Heart right ventricle (tissue), 16 donors: ENCODE measurements around the gene KIF26A. TPM values are rescaled to one million over a fixed set of nuclear protein-coding genes. Genes with fewer than 3 reads are reported as not detected.
A peak's percentile ranks its signal among the peaks of the same experiment; 100 is the strongest.
"Not testable (repeated sequence)": the region's sequence is repeated elsewhere in the genome, so short reads cannot be mapped to it uniquely, and the experiment has no call there.

Source experiments
- ATAC-seq, 8 donors: fragments of 200-7000 bp; cut with Tn5 transposase; one replicate each; pipeline ENCODE4 v1.9.1; 2020; ENCODE audit warnings: mild to moderate bottlenecking in 8 of 8, moderate library complexity in 8 of 8, moderate number of reproducible peaks in 1 of 8
- DNase-seq, 2 donors: peaks; one replicate each; pipeline ENCODE4 v3.0.0-alpha.2; 2020
- H3K27ac ChIP-seq, 10 donors: fragments of 200-600 bp; sonication (generic) in 2 of 10; one replicate each; pipeline versions ENCODE4 v1.5.0 to v1.8.0; 2020 to 2022; ENCODE audit warnings: mild to moderate bottlenecking in 3 of 10
- H3K27me3 ChIP-seq, 7 donors: fragments of 200-600 bp; one replicate each; pipeline ENCODE4 v1.8.0; 2021 to 2022; ENCODE audit warnings: mild to moderate bottlenecking in 2 of 7
- H3K36me3 ChIP-seq, 9 donors: fragments of 200-600 bp; sonication (generic) in 1 of 9; one replicate each; pipeline versions ENCODE4 v1.5.0 to v1.8.0; 2020 to 2022; ENCODE audit warnings: mild to moderate bottlenecking in 2 of 9
- H3K4me1 ChIP-seq, 9 donors: fragments of 200-600 bp; sonication (generic) in 1 of 9; one replicate each; pipeline versions ENCODE4 v1.5.0 to v1.8.0; 2020 to 2022; ENCODE audit warnings: mild to moderate bottlenecking in 4 of 9
- H3K4me3 ChIP-seq, 10 donors: fragments of 200-600 bp; sonication (generic) in 2 of 10; one replicate each; pipeline versions ENCODE4 v1.5.0 to v1.8.0; 2020 to 2022; ENCODE audit warnings: mild to moderate bottlenecking in 7 of 10, moderate library complexity in 2 of 10
- H3K9me3 ChIP-seq, 11 donors: fragments of 200-600 bp in 10 of 11; sonication (generic) in 2 of 11; one replicate each; pipeline versions ENCODE4 v1.5.0 to v1.8.0; 2013 to 2022; ENCODE audit warnings: mild to moderate bottlenecking in 2 of 11, control low read depth in 1 of 11, moderate library complexity in 1 of 11
- WGBS, 2 donors: extraction: QIAGEN DNeasy Blood & Tissue Kit; methylation state at CpG; one replicate each; pipeline ENCODE4 v1.1.7; 2013; ENCODE audit warnings: inconsistent platforms in 1 of 2; 5-methylcytosine and 5-hydroxymethylcytosine counted together
- intact Hi-C, 10 donors: fragments of 100-400 bp; cut with DNase I; formaldehyde crosslinking; loops; one replicate each; pipeline versions ENCODE4 v1.11.1 to v1.14.2; 2022
- polyA plus RNA-seq, 2 donors: library from polyadenylated mRNA; stranded (reverse); fragments of 200-250 nt; gene quantifications; one replicate each; pipeline ENCODE4 v1.2.3, GENCODE V29; 2013
- total RNA-seq, 10 donors: library from RNA; stranded (reverse); fragmentation: NEBNext Ultra II Directional in 3 of 10; extraction: Animal tissue kit (Norgen Biotek cat#: 25700) in 3 of 10; gene quantifications; one replicate each; pipeline versions ENCODE4 v1.2.1 to v1.2.4, GENCODE V29; 2021 to 2023
- TF ChIP-seq, protein P1 (sequence below), 9 donors: fragments of 200-600 bp; sonication (generic) in 2 of 9; IDR thresholded peaks; one replicate each; pipeline versions ENCODE4 v1.5.0 to v1.8.0; 2021 to 2022; ENCODE audit warnings: antibody characterized with exemption in 9 of 9, mild to moderate bottlenecking in 5 of 9, moderate library complexity in 1 of 9
- donor health status: Arrhythmogenic right ventricular cardiomyopathy.
- donor health status: ischemic (EF 13 %, LVEDD 7.1; RV severe dilation, severe dysfunction).
- donor health status: healthy with polysubstance abuse.
- donor health status: DM: no; HTN: yes; CAD: no.
- donor health status: DM: no; HTN: no; CAD: no.
- donor health status: ischemic (EF 25% LVEDD 6.9; RV normal size, moderate dysfunction).
- donor health status: ischemic (EF 25% LVEDD 5.7; RV mildly dilated, moderate dysfunction).
- donor health status: healthy.
- donor health status: DM: yes; HTN: yes; CAD: no.
- donor health status: Ischemic cardiomyopathy.
- donor health status: ischemic (EF 35%, LVEDD 5.7; RV mildly dilated, moderate dysfunction).
- donor health status: nonischemic (EF 11% LVEDD 7.7; RV severe dilation, severe dysfunction).
- donor health status: DM: yes; HTN: yes; CAD: no.
- donor health status: PGD.
- donor health status: ischemic (EF 29% LVEDD 5.4; RV normal size, mild dysfunction).
- donor health status: nonischemic (EF 23%, LVEDD 6.1; RV moderate dilation, normal function).

KIF26A gene
- total and polyA plus RNA-seq, 12 donors: 4.1 to 12.2 (median 6.6) TPM

DNA sequence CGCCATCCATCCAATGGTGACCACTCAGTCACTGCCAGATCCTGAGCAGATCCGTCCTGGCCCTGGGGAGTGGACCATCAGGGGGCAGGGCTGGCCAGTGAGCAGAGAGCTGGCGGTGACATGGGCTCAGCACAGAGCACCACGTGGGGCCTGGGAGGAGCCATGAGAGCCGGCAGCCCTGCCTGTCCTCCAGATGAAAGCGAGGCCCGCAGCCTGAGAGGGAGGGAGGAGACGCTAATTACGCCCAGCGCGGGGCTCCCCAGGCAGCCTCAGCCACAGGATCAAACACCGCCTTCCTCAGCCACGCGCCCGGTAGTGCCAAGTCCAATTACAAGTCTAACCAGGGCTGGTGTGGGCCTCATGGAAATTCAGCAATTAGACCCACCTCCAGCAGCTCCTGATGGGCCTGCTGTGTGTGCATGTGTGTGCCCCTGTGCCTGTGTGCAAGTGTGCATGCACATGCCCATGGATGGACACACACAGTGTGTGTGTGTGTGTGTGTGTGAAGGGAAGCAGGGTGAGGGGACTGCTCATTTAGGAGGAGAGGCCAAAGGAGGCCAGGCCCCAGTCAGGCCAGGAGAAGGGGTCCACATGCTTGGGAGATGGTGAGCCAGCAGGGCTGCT is 68.0 kb downstream of the KIF26A start:
- peaks cover 0 to 26% (median 0%) of the 10 kb centered on the region in 7 donors for H3K27me3 ChIP-seq
- no peaks in the 10 kb centered on the region for H3K4me1 ChIP-seq
- H3K27ac ChIP-seq: no peak overlapping the region
- WGBS, 2 donors: 43 to 53% methylated on average over 15 of the region's 15 CpGs
- H3K4me3 ChIP-seq: no peak overlapping the region
- DNase-seq: no peak
- TF ChIP-seq, protein P1, sequence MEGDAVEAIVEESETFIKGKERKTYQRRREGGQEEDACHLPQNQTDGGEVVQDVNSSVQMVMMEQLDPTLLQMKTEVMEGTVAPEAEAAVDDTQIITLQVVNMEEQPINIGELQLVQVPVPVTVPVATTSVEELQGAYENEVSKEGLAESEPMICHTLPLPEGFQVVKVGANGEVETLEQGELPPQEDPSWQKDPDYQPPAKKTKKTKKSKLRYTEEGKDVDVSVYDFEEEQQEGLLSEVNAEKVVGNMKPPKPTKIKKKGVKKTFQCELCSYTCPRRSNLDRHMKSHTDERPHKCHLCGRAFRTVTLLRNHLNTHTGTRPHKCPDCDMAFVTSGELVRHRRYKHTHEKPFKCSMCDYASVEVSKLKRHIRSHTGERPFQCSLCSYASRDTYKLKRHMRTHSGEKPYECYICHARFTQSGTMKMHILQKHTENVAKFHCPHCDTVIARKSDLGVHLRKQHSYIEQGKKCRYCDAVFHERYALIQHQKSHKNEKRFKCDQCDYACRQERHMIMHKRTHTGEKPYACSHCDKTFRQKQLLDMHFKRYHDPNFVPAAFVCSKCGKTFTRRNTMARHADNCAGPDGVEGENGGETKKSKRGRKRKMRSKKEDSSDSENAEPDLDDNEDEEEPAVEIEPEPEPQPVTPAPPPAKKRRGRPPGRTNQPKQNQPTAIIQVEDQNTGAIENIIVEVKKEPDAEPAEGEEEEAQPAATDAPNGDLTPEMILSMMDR (IDR thresholded peaks at IDR 0.05): no peak
- no peaks in the 10 kb centered on the region for H3K36me3 ChIP-seq
- ATAC-seq: peak in 6 of 8 donors; percentile 25 to 58 (median 48)
- H3K9me3 ChIP-seq: no peaks in the 10 kb centered on the region
- intact Hi-C loops: no loop called here

DNA sequence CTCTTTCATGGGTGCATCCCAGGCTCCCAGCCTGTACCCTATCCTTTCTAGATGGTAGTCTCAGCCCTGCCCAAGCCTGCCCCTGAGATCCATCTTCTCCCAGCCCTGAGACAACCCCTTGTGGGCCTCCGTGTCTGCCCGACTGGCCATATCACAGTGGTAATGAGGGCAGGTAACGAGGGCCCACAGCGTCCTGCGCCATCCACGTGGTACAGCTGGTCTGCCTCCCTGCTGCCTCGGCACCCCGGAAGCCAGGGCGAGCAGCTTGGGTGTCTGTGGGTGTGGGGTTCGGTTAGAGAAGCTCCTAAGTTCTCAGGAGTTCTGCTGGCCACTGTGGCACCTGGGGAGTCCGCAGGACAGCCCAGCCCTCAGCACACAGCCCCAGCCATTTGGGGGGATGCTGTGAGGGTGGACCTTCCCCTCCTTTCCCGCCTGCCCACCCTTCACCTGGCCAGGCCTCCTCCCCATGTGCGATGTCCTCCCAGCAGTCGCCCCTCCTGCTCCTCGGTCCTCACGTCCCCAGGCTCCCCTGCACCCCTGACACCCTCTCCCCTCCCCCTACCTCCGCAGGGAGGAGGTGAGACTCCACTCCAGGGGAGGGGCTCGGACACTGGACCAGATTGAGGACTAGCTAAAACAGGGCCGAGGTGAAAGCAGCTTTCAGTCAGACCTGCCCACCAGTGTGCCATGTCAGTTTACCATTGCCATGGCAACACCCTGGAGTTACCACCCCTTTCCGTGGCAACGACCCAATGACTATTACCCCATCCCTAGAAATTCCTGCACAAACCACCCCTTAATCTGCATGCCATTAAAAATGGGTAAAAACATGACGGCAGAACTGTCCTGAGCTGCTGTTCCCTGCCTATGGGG is 69.0 kb downstream of the KIF26A start:
- H3K9me3 ChIP-seq: no peaks in the 10 kb centered on the region
- no peaks in the 10 kb centered on the region for H3K36me3 ChIP-seq
- intact Hi-C loops: no loop called here
- no peak overlapping the region for H3K27ac ChIP-seq
- no peak for ATAC-seq
- no peaks in the 10 kb centered on the region for H3K4me1 ChIP-seq
- WGBS, 2 donors: 89 to 92% methylated on average over 22 of the region's 22 CpGs
- TF ChIP-seq, protein P1 (IDR thresholded peaks at IDR 0.05): no peak
- peaks cover 0 to 29% (median 2%) of the 10 kb centered on the region in 7 donors for H3K27me3 ChIP-seq
- H3K4me3 ChIP-seq: no peak overlapping the region
- DNase-seq: peak in 1 of 2 donors; percentile 4

DNA sequence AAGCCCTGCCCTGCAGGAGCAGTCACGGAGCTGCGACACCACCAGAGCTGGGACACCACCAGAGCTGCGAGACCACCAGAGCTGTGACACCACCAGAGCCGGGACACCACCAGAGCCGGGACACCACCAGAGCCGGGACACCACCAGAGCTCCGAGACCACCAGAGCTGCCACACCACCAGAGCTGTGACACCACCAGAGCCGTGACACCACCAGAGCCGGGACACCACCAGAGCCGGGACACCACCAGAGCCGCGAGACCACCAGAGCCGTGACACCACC is 69.6 kb downstream of the KIF26A start:
- DNase-seq, H3K27ac ChIP-seq, intact Hi-C loops, H3K4me1 ChIP-seq, H3K9me3 ChIP-seq, H3K4me3 ChIP-seq, H3K36me3 ChIP-seq, ATAC-seq: not testable (repeated sequence)
- 93 to 94% methylated on average over 12 to 13 of the region's 13 CpGs for WGBS, 2 donors
- H3K27me3 ChIP-seq: peaks cover 0 to 28% (median 4%) of the 10 kb centered on the region in 7 donors

DNA sequence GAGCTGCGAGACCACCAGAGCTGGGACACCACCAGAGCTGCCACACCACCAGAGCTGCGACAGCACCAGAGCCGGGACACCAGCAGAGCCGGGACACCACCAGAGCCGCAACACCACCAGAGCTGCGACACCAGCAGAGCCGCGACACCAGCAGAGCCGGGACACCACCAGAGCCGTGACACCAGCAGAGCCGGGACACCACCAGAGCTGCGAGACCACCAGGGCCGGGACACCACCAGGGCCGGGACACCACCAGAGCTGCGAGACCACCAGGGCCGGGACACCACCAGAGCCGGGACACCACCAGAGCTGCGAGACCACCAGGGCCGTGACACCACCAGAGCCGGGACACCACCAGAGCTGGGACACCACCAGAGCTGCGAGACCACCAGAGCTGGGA is 69.9 kb downstream of the KIF26A start:
- H3K36me3 ChIP-seq, H3K4me1 ChIP-seq, H3K27ac ChIP-seq, H3K9me3 ChIP-seq, ATAC-seq, intact Hi-C loops, H3K4me3 ChIP-seq: not testable (repeated sequence)
- 97 to 98% methylated on average over 21 of the region's 21 CpGs for WGBS, 2 donors
- peaks cover 0 to 28% (median 6%) of the 10 kb centered on the region in 7 donors for H3K27me3 ChIP-seq
- DNase-seq: peak in 1 of 2 donors; percentile 1

DNA sequence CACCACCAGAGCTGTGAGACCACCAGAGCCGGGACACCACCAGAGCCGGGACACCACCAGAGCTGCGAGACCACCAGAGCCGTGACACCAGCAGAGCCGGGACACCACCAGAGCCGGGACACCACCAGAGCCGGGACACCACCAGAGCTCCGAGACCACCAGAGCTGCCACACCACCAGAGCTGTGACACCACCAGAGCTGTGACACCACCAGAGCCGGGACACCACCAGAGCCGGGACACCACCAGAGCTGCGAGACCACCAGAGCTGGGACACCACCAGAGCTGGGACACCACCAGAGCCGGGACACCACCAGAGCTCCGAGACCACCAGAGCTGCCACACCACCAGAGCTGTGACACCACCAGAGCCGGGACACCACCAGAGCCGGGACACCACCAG is 70.7 kb downstream of the KIF26A start:
- intact Hi-C loops, DNase-seq: not testable (repeated sequence)
- H3K27me3 ChIP-seq: peaks cover 0 to 31% (median 8%) of the 10 kb centered on the region in 7 donors

More for the DNA sequence above, 70.7 kb downstream of the KIF26A start:
- not testable (repeated sequence) for H3K4me1 ChIP-seq, H3K27ac ChIP-seq, H3K36me3 ChIP-seq, H3K9me3 ChIP-seq, ATAC-seq, H3K4me3 ChIP-seq
- WGBS, 2 donors: 91 to 95% methylated on average over 12 to 15 of the region's 15 CpGs
